Caki2 (cell line): Measurements from ENCODE around the gene SMIM24. TPM values are rescaled to one million over a fixed set of nuclear protein-coding genes. Genes with fewer than 3 reads are reported as not detected.

Experiments
- total RNA-seq: library from RNA; depleted of rRNA; stranded (reverse); fragments of >200 nt; shearing (Covaris generic); gene quantifications from 2 replicates; pipeline ENCODE4 v1.2.3, GENCODE V29; 2014; ENCODE audit warnings: low replicate concordance; rRNA removed

SMIM24 gene
- total RNA-seq, 1 experiment from 2014 or later, result not detected

Other genes with a start within 250 kb of the SMIM24 start
- gene NFIC, start 113.9 kb downstream of the SMIM24 start, total RNA-seq, result 0.06 and 4.6 TPM in 2 replicates
- not detected in 2 replicates for gene SMIM44, start 2.9 kb upstream of the SMIM24 start, total RNA-seq
- gene DOHH, start 20.1 kb upstream of the SMIM24 start, total RNA-seq, result 19.1 and 34.2 TPM in 2 replicates
- 23.0 and 46.7 TPM in 2 replicates for gene FZR1, start 25.8 kb upstream of the SMIM24 start, total RNA-seq
- not detected in 2 replicates for gene TEKTIP1, start 58.6 kb upstream of the SMIM24 start, total RNA-seq
- gene MFSD12, start 77.1 kb upstream of the SMIM24 start, total RNA-seq, result 98.9 and 131 TPM in 2 replicates
- gene HMG20B, start 92.4 kb upstream of the SMIM24 start, total RNA-seq, result 142 and 164 TPM in 2 replicates
- not detected in 2 replicates for gene GIPC3, start 105.0 kb upstream of the SMIM24 start, total RNA-seq
- gene TBXA2R, start 126.3 kb upstream of the SMIM24 start, total RNA-seq, result 0.98 TPM in 1 of 2 replicates, not detected in the other
- 19.8 and 29.5 TPM in 2 replicates for gene CACTIN, start 146.3 kb upstream of the SMIM24 start, total RNA-seq
- 2.3 and 6.4 TPM in 2 replicates for gene PIP5K1C, start 219.9 kb upstream of the SMIM24 start, total RNA-seq
- 2.7 and 5.0 TPM in 2 replicates for gene TJP3, start 227.9 kb upstream of the SMIM24 start, total RNA-seq